Activated T-cell treated with anti-CD3 and anti-CD28 coated beads for 24 hours (primary cell): ENCODE measurements around the gene SNX14.
"Not testable (repeated sequence)": the region's sequence is repeated elsewhere in the genome, so short reads cannot be mapped to it uniquely, and the experiment has no call there.

Source experiments
- DNase-seq: peaks from one replicate; pipeline ENCODE4 v3.0.0-alpha.2; 2020; ENCODE audit warnings: low read depth

SNX14 gene

GRCh38 chr6:85593438-85594196 lies at the start of gene SNX14:
Gene SNX14, minus strand, starts transcription at chr6:85593858. Its CDS starts 140 bp downstream, at chr6:85593718.
- DNase-seq = peak; percentile 73

GRCh38 chr6:85642774-85643536 lies 49.3 kb upstream of the SNX14 start, which contains the start of gene SYNCRIP:
Gene SYNCRIP, minus strand, starts transcription at chr6:85642886. Its CDS starts 1,447 bp downstream, at chr6:85641439.
- DNase-seq = peak; percentile 99

GRCh38 chr6:85641897-85642773 lies 48.5 kb upstream of the SNX14 start:
- peak; percentile 43 for DNase-seq

- no peak for DNase-seq
Measured at GRCh38 chr6:85641522-85641896, 47.9 kb upstream of the SNX14 start.

- DNase-seq = no peak
Measured at GRCh38 chr6:85640821-85641220, 47.2 kb upstream of the SNX14 start.

- no peak for DNase-seq
Measured at GRCh38 chr6:85637579-85637978, 43.9 kb upstream of the SNX14 start.

GRCh38 chr6:85632164-85632942 lies 38.7 kb upstream of the SNX14 start:
- DNase-seq = no peak

GRCh38 chr6:85631117-85631516 lies 37.5 kb upstream of the SNX14 start:
- DNase-seq = not testable (repeated sequence)

- no peak for DNase-seq
Measured at GRCh38 chr6:85628353-85628752, 34.7 kb upstream of the SNX14 start.

GRCh38 chr6:85620308-85620707 lies 26.6 kb upstream of the SNX14 start:
- DNase-seq = no peak

GRCh38 chr6:85614780-85615179 lies 21.1 kb upstream of the SNX14 start:
- no peak for DNase-seq

GRCh38 chr6:85612690-85613474 lies 19.2 kb upstream of the SNX14 start:
- no peak for DNase-seq

GRCh38 chr6:85610182-85610895 lies 16.7 kb upstream of the SNX14 start:
- DNase-seq = no peak

GRCh38 chr6:85602100-85602499 lies 8.4 kb upstream of the SNX14 start:
- no peak for DNase-seq

- DNase-seq = no peak
Measured at GRCh38 chr6:85600713-85601313, 7.2 kb upstream of the SNX14 start.

- peak; percentile 31 for DNase-seq
Measured at GRCh38 chr6:85594197-85594930, 706 bp upstream of the SNX14 start.

- no peak for DNase-seq
Measured at GRCh38 chr6:85592033-85592432, 1.6 kb downstream of the SNX14 start.

- DNase-seq = no peak
Measured at GRCh38 chr6:85591207-85591606, 2.5 kb downstream of the SNX14 start.

GRCh38 chr6:85585741-85586140 lies 7.9 kb downstream of the SNX14 start:
- DNase-seq = no peak
